ENCODE data around the gene CASQ2.
A peak's percentile ranks its signal among the peaks of the same experiment; 100 is the strongest.

Gene CASQ2

DNA sequence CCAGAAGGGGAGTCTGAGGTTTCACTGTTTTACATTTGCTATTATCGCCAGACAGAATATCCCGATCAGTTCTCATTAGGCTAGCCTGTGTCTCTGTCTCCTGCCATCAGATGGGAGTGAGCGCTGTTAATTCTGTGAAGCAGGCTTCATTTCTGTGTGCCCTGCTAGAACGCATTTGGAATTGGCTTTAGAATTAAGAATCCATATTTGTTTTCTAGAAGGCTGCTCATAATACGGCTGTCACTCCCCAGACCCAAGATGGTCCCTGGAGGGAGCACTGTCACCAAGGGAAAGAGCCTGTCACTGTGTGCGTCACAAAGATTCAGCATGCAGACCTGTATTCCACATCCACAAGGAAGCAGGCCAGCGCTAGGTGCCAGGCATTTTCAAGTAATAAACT is 49.2 kb downstream of the CASQ2 start:
- TF ChIP-seq CTCF (IDR thresholded peaks at IDR 0.05; ENCODE audit: low read depth, low read length) = no peak
- no peak for DNase-seq (ENCODE audit: extremely low read depth, low read depth)

GRCh38 chr1:115718011-115718754 is 50.3 kb downstream of the CASQ2 start:
- no peak for DNase-seq (ENCODE audit: extremely low read depth, low read depth)
- TF ChIP-seq CTCF (IDR thresholded peaks at IDR 0.05; ENCODE audit: low read depth, low read length) = no peak

DNA sequence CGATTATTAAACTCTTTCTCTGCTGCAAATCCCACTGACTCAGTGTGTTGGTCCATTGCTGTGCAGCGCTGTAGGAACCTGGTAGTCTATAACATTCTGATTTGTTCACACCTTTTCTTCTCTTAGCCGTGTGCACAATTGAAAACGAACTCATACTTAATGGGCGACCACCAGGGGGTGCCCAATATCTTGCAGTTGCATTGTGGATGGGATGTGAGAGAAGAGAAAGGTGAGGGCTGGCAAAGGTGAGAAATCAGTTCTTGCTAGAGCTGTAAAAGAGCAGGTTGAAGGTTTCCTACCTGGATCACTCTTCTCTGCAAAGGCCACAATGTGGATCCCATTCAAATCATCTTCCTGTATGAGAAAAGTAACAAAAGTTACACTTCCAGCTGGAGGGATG is 51.0 kb downstream of the CASQ2 start:
- DNase-seq (ENCODE audit: extremely low read depth, low read depth) = no peak
- TF ChIP-seq CTCF (IDR thresholded peaks at IDR 0.05; ENCODE audit: low read depth, low read length) = peak; percentile 50

DNA sequence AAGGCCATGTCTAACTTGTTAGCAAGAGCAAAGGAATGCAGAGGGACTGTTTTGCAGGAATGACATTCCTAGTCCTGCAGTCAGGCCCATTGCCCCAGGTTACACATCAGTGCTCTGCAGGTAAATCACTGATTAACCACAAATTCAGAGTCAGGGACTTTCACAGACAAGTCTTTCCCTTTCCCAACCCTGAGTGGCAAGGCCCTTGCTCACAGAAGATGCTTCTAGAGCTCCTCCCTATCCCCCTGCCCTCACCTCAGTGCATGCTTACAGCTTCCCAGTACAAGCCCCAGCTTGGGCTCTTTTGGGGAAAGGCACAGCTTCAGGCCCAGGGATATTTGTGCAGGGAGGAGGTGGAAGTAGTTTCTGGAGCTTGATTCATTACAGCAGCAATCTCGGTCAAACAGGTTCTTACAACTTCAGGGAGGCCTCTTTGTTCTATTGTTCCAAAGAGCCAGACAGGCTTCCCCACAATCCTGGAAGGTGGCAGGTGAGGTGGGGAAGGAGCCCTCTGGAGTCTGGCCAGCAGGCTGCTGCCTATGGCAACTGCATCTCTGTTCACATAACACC is 53.9 kb downstream of the CASQ2 start:
- no peak for DNase-seq (ENCODE audit: extremely low read depth, low read depth)
- TF ChIP-seq CTCF (IDR thresholded peaks at IDR 0.05; ENCODE audit: low read depth, low read length) = no peak

DNA sequence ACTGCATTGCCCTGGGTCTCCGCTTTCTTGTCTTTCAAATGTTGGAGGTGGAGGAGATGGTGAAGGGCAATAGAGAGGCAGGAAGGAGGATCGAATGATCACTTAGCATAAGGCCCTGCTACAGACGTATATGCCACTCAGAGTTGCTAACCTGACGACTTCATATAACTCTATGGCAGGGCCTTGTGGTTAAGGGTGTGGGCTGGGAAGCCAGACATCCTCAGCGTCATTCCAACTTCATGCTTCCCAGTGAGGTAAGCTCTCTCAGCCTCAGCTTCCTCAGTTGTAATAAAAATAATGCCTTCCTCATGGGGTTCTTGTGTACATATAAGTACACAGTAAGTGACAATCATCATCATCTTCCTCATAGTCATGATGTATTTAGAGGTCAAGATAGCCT is 54.6 kb downstream of the CASQ2 start:
- no peak for DNase-seq (ENCODE audit: extremely low read depth, low read depth)
- TF ChIP-seq CTCF (IDR thresholded peaks at IDR 0.05; ENCODE audit: low read depth, low read length) = no peak

GRCh38 chr1:115712911-115713609 is 55.5 kb downstream of the CASQ2 start:
- no peak for TF ChIP-seq CTCF (IDR thresholded peaks at IDR 0.05; ENCODE audit: low read depth, low read length)
- DNase-seq (ENCODE audit: extremely low read depth, low read depth) = no peak
